GM19035 (cell line): ENCODE data around the gene NDUFS7.
"Not testable (repeated sequence)": the region's sequence is repeated elsewhere in the genome, so short reads cannot be mapped to it uniquely, and the experiment has no call there.

Source experiments
- ATAC-seq: cut with Tn5 transposase; IDR thresholded peaks from one replicate; pipeline ENCODE4 v1.9.1; 2021; ENCODE audit not compliant: unreplicated experiment

The NDUFS7 gene

DNA sequence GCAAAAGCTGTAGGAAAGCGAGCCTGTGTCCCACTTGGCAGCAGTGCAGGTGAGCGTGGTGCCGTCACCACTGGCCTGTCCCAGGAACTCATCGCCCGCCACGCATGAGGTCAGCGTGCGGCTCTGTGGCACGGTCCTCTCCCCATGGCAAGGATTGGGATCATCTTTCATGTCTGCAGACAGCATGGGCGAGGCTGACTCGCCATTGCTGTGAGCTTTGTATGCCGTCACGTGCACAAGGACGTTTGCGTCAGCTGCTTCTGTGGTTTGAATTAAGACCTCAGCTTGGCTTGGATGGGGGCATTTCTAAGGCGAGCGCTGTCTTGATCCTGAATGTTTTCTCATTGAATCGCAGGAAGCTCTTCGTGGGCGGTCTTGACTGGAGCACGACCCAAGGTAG lies 33.4 kb downstream of the NDUFS7 start:
- no peak for ATAC-seq

GRCh38 chr19:1417681-1418495 lies 34.2 kb downstream of the NDUFS7 start:
- no peak for ATAC-seq

- ATAC-seq, result no peak
Measured at GRCh38 chr19:1418496-1418775, 34.7 kb downstream of the NDUFS7 start.

DNA sequence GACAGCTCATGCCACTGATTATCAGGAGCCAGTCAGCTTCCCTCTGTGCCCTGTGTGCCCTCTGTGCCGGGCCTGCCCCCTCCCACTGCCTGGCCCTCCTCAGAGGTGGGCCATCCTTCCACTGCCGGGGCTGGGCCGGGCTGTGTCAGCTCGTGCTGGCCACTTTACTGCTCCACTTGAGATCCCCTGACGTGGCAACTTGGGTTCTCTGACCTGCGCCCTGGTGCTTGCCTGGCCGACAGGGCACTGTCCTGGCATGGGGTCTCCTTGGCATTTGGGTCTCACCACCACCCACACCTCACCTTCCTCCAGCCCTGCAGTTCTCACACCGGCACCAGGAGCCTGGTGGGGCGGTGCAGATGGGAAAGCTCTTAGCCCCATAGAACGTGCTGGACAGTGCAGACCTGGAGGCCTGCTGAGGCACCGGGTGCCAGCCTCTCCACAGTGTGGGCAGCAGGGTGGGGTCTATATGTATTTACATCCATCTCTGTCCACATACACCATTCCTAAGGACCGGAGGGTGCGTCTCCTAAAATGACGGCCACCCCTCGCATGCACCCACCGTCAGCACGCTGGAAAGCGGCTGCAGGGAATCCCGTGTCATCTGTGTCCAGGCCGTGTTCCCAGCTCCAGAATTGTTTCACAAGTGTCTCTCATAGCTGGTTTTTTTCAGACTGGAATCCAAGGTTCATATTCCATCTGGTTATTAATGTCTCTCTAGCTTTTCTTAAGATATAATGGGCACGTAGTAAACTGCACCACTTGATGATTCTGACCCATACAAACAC lies 35.4 kb downstream of the NDUFS7 start:
- ATAC-seq, result no peak

- ATAC-seq, result not testable (repeated sequence)
Measured at GRCh38 chr19:1420085-1420484, 36.4 kb downstream of the NDUFS7 start.

DNA sequence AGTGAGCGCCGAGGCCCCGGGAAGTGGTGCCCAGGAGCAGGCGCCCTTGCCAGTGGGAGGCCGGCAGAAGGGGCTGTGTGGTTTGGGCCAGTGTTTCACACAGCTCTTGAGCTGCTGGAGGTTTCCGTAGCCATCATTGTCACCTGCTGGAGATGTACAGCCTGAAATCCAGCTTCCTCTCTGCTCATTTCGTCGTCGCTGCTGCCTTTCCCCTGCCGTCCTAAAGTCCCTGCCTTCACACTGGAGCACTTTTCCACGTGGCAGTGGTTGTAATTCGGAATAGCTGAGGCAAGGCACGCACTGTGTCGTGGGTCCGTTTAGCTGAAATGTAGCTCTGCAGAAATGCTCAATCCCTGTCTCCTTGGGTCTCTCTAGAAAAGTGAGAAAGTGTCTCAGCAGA lies 36.9 kb downstream of the NDUFS7 start:
- ATAC-seq, result no peak

DNA sequence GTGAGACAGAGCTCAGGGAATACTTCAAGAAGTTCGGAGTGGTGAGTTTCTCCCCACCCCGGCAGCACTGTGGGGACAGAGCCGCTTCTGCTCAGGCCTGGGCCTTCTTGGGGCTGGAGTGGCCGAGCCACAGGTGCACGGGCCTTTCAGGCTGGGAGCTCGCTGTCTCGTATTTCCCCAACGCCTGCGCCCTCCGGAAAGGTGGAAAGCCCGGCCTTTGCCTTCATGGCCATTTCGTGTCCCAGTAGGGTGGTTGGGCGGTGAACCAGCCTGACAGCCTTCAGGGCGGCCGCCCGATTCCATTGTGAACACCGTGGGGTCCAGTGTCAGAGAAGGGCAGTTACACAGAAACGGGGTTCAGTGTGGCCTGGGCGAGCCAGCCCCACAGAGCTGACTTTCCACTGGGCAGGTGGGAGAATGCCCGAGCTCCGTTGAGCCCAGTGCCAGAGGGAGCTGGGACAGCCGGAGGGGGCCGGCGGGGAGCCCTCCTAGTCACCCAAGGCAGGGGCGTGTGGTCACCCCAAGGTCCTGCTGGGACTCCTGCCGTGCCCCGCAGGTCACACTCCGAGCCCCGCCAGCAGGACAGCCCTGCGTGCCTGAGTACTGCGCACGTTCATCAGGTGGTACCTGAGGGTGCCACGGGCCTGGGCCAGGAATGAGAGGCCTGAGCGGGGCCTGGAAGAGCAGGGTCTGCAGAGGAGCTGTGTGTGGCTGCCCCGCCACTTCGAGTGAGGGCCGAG lies 37.7 kb downstream of the NDUFS7 start:
- ATAC-seq, result no peak

GRCh38 chr19:1421958-1422305 lies 38.2 kb downstream of the NDUFS7 start:
- ATAC-seq, result no peak

- ATAC-seq, result no peak
Measured at GRCh38 chr19:1422360-1422759, 38.7 kb downstream of the NDUFS7 start.

GRCh38 chr19:1422943-1423342 lies 39.2 kb downstream of the NDUFS7 start:
- no peak for ATAC-seq

DNA sequence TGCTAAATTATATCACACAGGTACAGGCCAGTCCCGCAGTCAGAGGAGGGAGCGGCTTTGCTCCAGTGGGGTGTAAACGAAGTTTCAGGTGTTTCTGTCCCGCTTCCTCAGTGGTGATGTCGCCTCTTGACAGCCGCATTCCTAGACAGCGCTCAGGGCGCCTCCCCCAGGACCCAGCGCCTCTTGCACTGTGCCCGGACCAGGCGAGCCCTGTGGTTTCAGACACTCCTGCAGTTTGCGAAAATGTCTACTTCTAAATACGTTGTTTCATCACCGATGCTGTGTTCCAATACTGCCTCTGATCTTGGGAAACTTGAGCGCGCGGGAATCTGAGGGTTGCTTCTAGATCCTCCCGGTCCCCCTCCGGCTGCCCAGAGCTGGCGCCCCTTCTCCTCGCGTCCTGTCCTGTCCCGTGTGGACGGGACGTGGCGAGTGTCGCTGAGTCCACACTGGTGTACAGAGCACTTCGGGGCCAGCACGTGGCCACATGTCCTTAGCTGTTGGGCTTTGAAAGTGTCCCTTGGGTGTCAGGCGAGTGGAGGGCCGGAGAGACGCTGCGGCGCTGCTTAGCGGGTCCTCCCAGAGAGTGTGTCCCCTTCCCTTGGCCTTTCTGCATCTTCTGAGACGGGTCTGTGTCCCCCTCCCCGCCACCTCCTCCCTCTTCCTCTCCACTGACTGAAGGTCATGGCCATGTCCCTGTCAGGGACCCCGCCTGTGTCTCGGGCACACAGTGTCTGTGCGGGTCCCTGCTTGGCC lies 39.9 kb downstream of the NDUFS7 start:
- no peak for ATAC-seq

DNA sequence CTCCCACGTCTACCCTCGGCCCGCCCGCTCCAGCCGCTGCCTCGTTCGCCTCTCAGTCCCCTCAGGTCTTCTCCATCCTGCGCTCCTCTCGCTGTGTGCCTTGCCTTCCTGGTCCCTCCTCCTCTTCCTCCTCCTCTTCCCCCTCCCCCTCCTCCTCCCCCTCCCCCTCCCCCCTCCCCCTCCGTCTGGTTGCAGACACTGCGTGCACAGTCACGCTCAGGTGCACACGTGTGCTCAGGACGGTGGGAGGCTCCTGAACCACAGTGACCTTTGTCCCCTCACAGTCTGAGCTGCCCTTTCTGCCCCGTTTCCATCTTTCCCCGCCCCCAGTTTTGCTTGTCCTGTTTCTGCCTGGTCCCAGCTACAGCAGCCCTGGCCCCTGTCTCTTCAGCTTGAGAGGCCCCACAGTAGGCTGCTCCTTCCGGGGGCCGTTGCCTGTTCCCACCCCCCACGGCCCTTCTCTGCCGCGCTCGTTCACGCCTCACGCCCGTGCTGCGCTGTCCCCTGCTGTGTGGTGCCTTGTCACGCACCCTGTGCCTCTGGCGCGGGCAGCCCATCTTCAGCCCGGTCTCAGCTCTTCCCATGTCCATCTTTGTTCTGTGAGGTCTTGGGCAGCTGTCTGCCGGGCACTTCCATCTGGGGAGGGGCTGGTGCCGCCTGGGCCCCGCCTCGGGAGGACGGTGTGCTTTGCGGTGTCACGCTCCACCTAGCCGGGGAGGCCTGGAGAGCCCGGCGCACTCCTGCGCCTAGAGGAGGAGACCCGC lies 40.7 kb downstream of the NDUFS7 start:
- ATAC-seq, result no peak

GRCh38 chr19:1425102-1425837 lies 41.6 kb downstream of the NDUFS7 start:
- ATAC-seq, result no peak

GRCh38 chr19:1425902-1426301 lies 42.2 kb downstream of the NDUFS7 start:
- ATAC-seq, result no peak

DNA sequence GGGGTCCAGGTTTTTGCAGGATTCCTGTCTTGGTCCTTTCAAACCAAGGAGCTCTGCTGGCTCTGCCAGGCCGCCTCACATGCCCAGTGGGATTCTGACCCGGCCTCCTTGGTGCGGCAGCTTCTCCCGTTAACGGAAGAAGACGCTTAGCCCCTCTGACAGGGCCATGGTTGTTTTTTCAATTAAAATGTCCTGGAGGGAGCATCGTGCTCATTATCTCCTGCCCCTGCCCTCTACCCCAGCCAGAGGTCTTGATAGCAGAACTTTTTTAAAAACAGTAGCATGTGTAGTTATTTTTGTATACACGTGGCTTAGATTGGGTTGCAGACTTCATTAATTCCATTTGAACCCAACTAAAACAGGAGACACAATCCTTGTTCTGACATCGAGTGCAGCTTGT lies 43.0 kb downstream of the NDUFS7 start:
- no peak for ATAC-seq

- ATAC-seq, result no peak
Measured at GRCh38 chr19:1427221-1427920, 43.7 kb downstream of the NDUFS7 start.

DNA sequence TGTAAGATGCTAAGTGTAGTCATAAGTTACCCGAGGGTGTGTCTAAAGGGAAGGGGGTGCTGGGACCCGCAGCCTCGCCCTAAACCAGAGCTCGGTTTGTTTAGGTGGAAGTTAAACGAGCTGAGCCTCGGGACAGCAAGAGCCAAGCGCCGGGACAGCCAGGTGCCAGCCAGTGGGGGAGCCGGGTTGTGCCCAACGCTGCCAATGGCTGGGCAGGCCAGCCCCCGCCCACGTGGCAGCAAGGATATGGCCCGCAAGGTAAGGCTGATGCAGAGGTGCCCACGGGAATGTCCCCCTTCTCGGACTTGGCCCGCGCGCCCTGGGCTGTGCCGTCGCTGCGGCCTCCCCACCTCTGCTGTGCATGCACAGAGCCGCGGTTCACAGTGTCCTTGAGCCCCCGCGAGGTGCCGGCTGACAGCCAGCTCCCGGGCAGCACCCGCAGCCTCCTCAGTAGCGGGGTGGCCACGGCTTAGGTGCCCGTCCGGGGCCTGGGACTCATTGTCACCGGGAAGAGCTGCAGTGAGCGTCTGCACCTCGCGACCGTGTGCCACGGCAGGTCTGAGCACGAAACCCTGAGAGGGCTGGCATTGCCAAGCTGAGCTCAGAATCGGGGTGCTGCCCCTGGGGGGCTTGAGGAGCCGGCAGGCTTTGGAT lies 45.2 kb downstream of the NDUFS7 start:
- no peak for ATAC-seq

GRCh38 chr19:1429750-1430149 lies 46.0 kb downstream of the NDUFS7 start:
- no peak for ATAC-seq

GRCh38 chr19:1430246-1430645 lies 46.5 kb downstream of the NDUFS7 start:
- ATAC-seq, result no peak
